Embryonic facial prominence (tissue), 1 donor: Measurements from ENCODE around the gene GALNT15.
A peak's percentile ranks its signal among the peaks of the same experiment; 100 is the strongest.

Source experiments
- DNase-seq: peaks from one replicate; pipeline ENCODE4 v3.0.0-alpha.2; 2016; ENCODE audit errors: extremely low spot score

The GALNT15 gene

DNA sequence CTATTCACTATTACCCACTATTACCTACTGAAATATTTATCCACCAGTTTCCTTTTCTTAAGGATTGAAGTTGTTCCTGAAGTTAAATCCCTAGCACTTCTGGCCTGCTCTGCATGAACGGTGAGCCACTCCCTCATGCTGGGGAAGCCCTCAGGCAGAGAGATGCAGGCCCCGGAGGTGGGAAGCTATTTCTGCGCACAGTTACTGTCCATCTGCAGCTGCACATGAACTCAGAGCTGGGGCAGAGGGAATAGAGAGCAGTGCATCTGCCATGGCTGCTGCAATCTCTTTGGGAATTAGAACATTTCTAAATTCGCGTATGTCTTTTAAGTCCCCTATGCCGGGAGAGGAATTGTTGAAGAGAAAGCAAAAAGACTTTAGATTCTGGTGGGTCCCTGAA is 6.3 kb upstream of the GALNT15 start:
- DNase-seq: no peak

DNA sequence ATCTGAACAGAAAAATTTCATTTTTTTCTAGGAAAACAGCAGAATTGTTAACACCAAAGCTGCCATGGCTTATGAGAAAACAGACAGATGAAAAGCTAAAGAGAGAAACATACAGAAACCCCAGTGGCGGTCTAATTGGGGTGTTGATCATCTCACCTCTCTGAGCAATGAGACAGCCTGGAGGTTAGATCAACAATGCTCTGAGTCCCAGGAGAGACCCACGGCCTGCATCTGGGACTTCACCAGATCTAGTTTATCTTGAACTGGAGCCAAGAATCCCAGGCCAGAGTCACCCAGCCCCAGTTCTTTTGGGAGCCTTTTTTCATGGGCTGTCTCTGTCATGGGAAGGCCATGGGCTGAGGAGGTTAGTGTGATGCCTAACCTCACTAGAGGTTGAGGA is 3.5 kb upstream of the GALNT15 start:
- DNase-seq: no peak

DNA sequence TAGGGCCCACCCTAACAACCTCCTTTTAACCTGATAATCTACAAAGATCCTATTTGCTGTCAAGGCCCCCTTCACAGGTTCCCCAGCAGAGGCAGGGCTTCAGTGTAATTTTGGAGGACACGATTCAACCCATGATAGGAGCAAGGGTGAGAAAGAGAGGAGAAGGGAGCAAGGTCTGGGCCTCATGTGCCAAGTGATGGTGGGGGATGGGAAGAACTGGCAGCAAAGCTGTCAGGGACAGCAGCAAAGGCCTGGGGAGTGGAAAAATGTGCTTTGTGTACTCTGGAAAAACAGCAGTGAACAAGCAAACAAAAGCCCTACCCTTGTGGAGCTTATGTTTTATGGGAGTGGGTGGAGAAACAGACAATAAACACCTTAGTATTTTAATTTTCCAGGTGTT is 2.7 kb upstream of the GALNT15 start:
- no peak for DNase-seq

DNA sequence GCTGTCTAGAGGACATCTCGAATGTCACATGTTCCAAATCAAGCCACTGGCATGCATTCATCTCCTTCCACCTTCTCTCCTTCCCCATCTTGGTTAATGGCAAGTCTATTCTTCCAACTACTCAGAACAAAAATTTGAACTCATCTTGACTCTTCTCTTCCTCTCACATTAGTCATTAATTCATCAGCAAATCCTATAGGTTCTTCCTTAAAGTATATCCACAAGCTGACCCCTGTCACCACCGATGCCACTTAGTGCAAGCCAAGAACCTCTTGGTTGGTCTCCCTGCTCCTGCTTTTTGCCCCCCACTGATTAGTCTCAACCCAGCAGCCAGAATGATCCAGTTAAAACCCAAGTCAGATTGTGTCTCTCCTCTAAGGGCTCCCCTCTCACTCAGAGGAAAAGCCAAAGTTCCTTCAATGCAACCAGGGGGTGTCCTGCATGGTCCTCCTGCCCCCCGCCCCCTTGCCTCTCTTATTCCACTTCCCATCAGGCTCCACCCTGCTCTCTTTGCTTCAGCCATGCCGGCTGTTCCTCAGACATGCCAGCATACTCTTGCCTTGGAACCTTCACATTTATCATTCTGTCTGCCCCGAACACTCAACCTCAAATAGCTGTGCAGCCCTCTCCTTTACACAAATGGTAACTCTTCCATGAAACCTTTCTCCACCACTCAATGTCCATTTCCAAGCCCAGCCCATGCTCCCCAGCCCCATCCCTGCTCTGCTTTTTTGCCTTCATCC is 1.0 kb upstream of the GALNT15 start:
- DNase-seq: no peak

DNA sequence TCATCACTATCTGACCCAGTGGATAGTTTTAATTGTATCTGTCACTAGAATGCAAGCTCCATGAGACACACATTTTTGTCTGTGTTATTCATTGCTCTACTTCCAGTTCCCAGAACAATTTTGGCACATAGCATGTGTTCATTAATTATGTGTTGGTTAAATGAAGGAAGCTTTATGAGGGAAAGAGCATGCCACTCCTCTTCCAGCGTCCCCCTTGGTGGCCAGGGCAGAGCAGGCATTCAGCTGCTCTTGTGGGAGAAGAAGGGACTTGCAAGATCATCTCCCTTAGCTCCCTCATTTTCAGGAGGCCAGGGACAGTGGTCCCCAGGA is 489 bp upstream of the GALNT15 start:
- DNase-seq: no peak

DNA sequence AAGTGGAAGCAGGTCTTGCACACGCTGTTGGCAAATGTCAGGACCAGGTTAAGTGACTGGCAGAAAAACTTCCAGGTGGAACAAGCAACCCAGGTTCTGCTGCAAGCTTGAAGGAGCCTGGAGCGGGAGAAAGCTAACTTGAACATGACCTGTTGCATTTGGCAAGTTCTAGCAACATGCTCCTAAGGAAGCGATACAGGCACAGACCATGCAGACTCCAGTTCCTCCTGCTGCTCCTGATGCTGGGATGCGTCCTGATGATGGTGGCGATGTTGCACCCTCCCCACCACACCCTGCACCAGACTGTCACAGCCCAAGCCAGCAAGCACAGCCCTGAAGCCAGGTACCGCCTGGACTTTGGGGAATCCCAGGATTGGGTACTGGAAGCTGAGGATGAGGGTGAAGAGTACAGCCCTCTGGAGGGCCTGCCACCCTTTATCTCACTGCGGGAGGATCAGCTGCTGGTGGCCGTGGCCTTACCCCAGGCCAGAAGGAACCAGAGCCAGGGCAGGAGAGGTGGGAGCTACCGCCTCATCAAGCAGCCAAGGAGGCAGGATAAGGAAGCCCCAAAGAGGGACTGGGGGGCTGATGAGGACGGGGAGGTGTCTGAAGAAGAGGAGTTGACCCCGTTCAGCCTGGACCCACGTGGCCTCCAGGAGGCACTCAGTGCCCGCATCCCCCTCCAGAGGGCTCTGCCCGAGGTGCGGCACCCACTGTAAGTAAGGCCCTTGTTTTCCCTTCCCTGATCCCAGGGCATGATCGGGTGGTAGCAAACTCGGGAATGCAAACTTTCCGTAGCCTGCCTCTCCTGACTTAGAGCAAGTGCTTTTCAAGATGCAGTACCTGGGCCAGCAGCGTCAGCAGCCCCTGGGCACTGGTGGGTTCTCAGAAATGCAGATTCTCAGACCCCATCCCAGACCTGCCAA is 759 bp downstream of the GALNT15 start:
- no peak for DNase-seq

GRCh38 chr3:16176391-16177030 is 2.0 kb downstream of the GALNT15 start:
- no peak for DNase-seq

DNA sequence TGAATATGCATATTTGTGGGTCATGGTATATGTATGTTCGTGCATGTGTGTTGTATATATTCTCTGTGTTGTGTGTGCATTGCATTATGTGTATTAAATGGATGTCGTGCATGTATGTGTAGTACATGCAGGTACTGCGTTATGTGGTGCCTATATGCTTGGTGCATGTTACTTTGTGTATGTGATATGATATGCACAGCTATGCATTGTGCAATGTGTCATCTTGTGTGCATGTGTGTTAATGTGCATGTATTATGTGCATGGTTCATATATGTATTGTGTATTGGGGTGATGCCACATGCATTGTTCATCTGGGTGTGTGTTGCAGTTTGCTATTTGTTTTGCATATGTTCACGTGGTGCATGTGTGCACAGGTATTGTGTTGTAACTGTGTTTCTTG is 2.9 kb downstream of the GALNT15 start:
- DNase-seq: no peak

DNA sequence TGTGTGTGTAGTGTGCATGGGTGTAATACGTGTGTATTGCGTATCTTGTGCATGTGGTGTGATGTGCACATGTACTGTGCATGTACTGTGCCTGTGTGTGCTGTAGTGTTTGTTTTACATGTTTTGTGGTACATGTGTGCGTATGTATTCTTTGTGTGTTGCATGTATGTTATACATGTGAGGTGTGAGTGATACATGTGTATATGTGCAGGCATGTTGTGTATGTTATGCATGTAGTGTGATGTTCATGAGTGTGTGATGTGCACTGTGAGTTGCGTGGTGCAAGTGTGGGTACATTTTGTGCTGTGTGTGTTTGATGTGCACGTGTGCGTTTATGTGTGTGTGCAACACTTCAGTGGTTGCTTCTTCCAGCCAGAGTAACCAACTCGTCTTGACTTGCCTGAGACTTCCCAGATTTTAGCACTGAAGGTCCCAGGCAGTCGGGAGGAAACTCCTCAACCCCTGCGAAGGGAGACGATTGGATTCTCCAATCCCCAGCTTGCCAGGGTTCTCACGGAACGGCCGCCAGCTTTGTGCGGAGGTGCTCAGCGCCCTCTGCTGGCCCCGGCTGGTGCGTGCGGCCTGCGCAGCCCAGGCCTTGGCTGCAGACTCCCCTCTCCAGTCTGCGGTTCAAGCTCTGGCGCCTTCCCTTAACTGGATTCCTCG is 3.6 kb downstream of the GALNT15 start:
- peak; percentile 71 for DNase-seq

GRCh38 chr3:16178628-16178988 is 4.1 kb downstream of the GALNT15 start:
- no peak for DNase-seq

GRCh38 chr3:16179261-16179660 is 4.8 kb downstream of the GALNT15 start:
- DNase-seq: no peak

DNA sequence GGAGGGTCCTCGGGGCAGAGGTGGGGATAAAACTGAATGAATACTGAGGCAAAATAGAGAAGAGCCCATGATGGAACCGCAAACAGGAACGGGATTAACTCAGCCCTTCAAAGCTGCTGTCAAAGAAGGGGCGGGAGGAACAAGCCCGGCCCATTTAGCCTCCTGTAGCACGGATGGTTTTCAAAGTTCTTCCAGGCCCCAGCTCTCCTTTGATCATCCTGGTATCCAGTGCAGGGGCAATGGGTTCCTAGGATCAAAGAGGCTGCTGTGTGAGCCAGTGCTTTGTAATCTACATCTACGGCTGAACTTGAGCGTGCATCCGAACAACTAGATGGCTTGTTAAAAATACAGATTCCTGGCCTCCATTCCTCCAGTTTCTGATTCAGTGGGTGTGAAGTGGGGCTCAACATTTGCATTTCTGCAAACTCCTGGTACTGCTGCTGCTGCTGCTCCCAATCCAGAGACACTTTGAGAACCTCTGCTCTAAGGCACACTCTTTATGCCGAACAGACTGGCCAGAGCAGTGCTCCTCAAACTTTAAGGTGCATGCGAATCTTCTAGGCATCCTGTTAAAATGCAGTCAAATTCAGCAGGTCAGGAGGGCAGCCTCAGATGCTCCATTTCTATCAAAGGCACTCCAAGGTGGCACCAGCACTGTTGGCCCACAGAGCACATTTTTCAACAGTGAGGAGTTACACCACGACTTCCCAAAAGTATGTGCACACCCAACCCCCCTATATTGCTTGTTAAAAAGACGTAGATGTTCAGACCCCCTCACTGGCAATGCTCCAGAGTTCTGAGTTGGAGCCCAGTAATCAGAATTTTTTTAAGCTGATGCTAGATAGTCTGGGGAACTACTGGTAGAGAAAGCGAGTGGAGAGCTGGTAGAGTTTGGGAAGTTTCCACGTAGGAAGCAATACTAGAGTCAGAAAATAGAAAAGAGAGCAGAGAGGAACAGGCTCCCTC is 5.6 kb downstream of the GALNT15 start:
- DNase-seq: no peak

- DNase-seq: no peak
Measured at GRCh38 chr3:16180737-16181134, 6.3 kb downstream of the GALNT15 start.

DNA sequence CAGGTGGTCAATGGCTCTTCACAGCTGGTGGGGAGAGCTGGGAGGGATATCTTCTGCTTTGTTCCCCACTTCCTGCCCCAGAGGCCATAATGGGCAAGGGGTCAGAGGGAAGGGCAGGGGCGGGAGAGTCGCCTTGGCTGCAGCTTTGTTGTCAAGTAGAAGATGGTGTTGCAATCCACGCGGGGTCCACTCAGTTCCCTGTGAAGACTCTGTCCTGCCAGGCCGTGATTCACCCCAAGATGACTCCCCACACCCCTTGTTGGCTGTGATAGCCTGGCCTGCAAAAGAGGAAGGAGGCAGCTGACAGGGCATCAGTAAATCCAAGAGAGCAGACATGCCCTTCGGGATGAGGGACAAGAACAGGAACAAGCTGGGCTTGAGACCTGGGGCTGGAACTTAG is 6.9 kb downstream of the GALNT15 start:
- no peak for DNase-seq

DNA sequence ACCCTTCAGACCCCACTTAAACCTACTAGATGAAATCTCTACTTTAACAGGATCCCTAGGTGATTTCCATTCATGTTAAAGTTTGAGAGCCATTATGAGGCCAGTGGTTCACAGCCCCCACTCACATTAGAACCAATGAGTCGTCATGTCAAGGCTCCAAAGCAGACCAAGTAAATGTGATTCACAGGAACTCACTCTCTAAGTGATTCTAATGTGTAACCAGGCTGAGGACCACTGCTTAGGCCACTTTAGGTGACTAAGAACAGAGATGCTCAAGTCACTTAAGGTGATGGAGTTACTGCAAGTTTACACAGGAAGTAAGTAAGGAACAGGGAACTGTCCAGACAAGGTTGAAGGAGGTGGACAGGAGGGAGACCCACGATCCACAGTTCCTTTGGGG is 7.7 kb downstream of the GALNT15 start:
- no peak for DNase-seq

DNA sequence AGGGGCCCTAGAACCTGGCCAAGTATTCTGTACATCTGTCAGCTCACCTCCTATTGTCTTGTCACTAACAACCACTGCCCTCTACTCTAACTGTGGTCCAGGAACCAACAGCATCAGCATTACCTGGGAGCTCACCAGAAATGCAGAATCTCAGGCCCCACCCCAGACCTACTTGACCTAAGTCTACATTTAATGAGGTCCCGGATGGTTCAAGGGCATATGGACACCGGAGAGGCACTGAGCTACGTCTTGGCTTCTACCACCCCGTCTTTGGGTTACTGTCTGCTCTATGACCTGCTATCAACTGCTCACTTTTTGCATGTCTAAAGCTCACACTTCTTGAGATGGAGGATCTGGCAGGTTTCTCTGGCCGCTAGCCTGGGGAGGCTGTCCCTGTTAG is 8.1 kb downstream of the GALNT15 start:
- no peak for DNase-seq

GRCh38 chr3:16183082-16183481 is 8.6 kb downstream of the GALNT15 start:
- no peak for DNase-seq

GRCh38 chr3:16183601-16184270 is 9.3 kb downstream of the GALNT15 start:
- DNase-seq: no peak

- no peak for DNase-seq
Measured at GRCh38 chr3:16186086-16186485, 11.6 kb downstream of the GALNT15 start.

- no peak for DNase-seq
Measured at GRCh38 chr3:16186565-16186964, 12.1 kb downstream of the GALNT15 start.
